NCI-H510A (cell line): Measurements from ENCODE around the gene PRSS48.
"Not testable (repeated sequence)": the region's sequence is repeated elsewhere in the genome, so short reads cannot be mapped to it uniquely, and the experiment has no call there.

Source experiments
- DNase-seq: peaks from one replicate; lab custom pipeline; 2025; lab: John Stamatoyannopoulos, UW

The PRSS48 gene

GRCh38 chr4:151276787-151277562 lies at the start of gene PRSS48:
PRSS48 (plus strand) TSS chr4:151277161; CDS start chr4:151277173, 12 bp downstream.
- DNase-seq = no peak

GRCh38 chr4:151227172-151227571 lies 49.8 kb upstream of the PRSS48 start:
- DNase-seq = no peak

- DNase-seq = no peak
Observed at GRCh38 chr4:151227731-151228130, 49.2 kb upstream of the PRSS48 start.

GRCh38 chr4:151228189-151229119 lies 48.5 kb upstream of the PRSS48 start:
- DNase-seq = no peak

- no peak for DNase-seq
Observed at GRCh38 chr4:151231915-151232595, 44.9 kb upstream of the PRSS48 start.

GRCh38 chr4:151233600-151233999 lies 43.4 kb upstream of the PRSS48 start:
- no peak for DNase-seq

GRCh38 chr4:151235373-151235772 lies 41.6 kb upstream of the PRSS48 start:
- not testable (repeated sequence) for DNase-seq

- no peak for DNase-seq
Observed at GRCh38 chr4:151236036-151236435, 40.9 kb upstream of the PRSS48 start.

- no peak for DNase-seq
Observed at GRCh38 chr4:151238477-151238876, 38.5 kb upstream of the PRSS48 start.

- DNase-seq = no peak
Observed at GRCh38 chr4:151239608-151240007, 37.4 kb upstream of the PRSS48 start.

- no peak for DNase-seq
Observed at GRCh38 chr4:151242305-151242704, 34.7 kb upstream of the PRSS48 start.

GRCh38 chr4:151246742-151247141 lies 30.2 kb upstream of the PRSS48 start:
- DNase-seq = no peak

GRCh38 chr4:151247395-151247794 lies 29.6 kb upstream of the PRSS48 start:
- no peak for DNase-seq

GRCh38 chr4:151248519-151248918 lies 28.4 kb upstream of the PRSS48 start:
- DNase-seq = no peak

GRCh38 chr4:151250706-151251105 lies 26.3 kb upstream of the PRSS48 start:
- no peak for DNase-seq

- DNase-seq = no peak
Observed at GRCh38 chr4:151251603-151252304, 25.2 kb upstream of the PRSS48 start.

GRCh38 chr4:151255226-151255625 lies 21.7 kb upstream of the PRSS48 start:
- not testable (repeated sequence) for DNase-seq

GRCh38 chr4:151255680-151256079 lies 21.3 kb upstream of the PRSS48 start:
- not testable (repeated sequence) for DNase-seq

- DNase-seq = no peak
Observed at GRCh38 chr4:151256134-151256533, 20.8 kb upstream of the PRSS48 start.

- DNase-seq = no peak
Observed at GRCh38 chr4:151257704-151258103, 19.3 kb upstream of the PRSS48 start.

- DNase-seq = no peak
Observed at GRCh38 chr4:151259752-151260151, 17.2 kb upstream of the PRSS48 start.

GRCh38 chr4:151260526-151260925 lies 16.4 kb upstream of the PRSS48 start:
- no peak for DNase-seq
